ENCODE measurements around the gene CYB5B. TPM values are rescaled to one million over a fixed set of nuclear protein-coding genes. Genes with fewer than 3 reads are reported as not detected.
A peak's percentile ranks its signal among the peaks of the same experiment; 100 is the strongest.

Gene CYB5B
- total RNA-seq, 1 donor from 2014 or later, result 104 TPM

- Mint-ChIP-seq H3K9me3 (ENCODE audit: low read depth) (peaks cover 8% of the 10 kb centered on the region), H3K27ac (no peak overlapping the region), H3K27me3 (no peaks in the 10 kb centered on the region), H3K36me3 (ENCODE audit: insufficient read depth) (peaks cover 37% of the 10 kb centered on the region), H3K4me1 (ENCODE audit: low read depth) (peaks cover 13% of the 10 kb centered on the region), H3K4me3 (ENCODE audit: low read depth) (no peak overlapping the region)
- TF ChIP-seq CTCF (IDR thresholded peaks at IDR 0.05; ENCODE audit: unreplicated experiment), result no peak
- no peak for DNase-seq (ENCODE audit: low spot score, unreplicated experiment)
These were observed 7.6 kb downstream of the CYB5B start for GRCh38 chr16:69431948-69432468.

GRCh38 chr16:69434066-69434465, 9.6 kb downstream of the CYB5B start:
- no peak for DNase-seq (ENCODE audit: low spot score, unreplicated experiment)
- Mint-ChIP-seq H3K9me3 (ENCODE audit: low read depth) (peaks cover 4% of the 10 kb centered on the region), H3K27me3 (no peaks in the 10 kb centered on the region), H3K36me3 (ENCODE audit: insufficient read depth) (peaks cover 28% of the 10 kb centered on the region), H3K4me1 (ENCODE audit: low read depth) (peaks cover 13% of the 10 kb centered on the region), H3K27ac (no peak overlapping the region), H3K4me3 (ENCODE audit: low read depth) (no peak overlapping the region)
- no peak for TF ChIP-seq CTCF (IDR thresholded peaks at IDR 0.05; ENCODE audit: unreplicated experiment)

- peaks cover 3% of the 10 kb centered on the region for H3K9me3 Mint-ChIP-seq (ENCODE audit: low read depth)
- H3K4me1 Mint-ChIP-seq (ENCODE audit: low read depth), result peaks cover 13% of the 10 kb centered on the region
- no peak for TF ChIP-seq CTCF (IDR thresholded peaks at IDR 0.05; ENCODE audit: unreplicated experiment)
- peak overlapping the region; percentile 54 for H3K27ac Mint-ChIP-seq
- no peak overlapping the region for H3K4me3 Mint-ChIP-seq (ENCODE audit: low read depth)
- H3K36me3 Mint-ChIP-seq (ENCODE audit: insufficient read depth), result peaks cover 19% of the 10 kb centered on the region
- H3K27me3 Mint-ChIP-seq, result no peaks in the 10 kb centered on the region
- no peak for DNase-seq (ENCODE audit: low spot score, unreplicated experiment)
These were observed 11.8 kb downstream of the CYB5B start for GRCh38 chr16:69435977-69436820.

- Mint-ChIP-seq H3K4me1 (ENCODE audit: low read depth) (peaks cover 13% of the 10 kb centered on the region), H3K36me3 (ENCODE audit: insufficient read depth) (peaks cover 15% of the 10 kb centered on the region), H3K27me3 (no peaks in the 10 kb centered on the region), H3K27ac (no peak overlapping the region), H3K4me3 (ENCODE audit: low read depth) (no peak overlapping the region), H3K9me3 (ENCODE audit: low read depth) (peaks cover 3% of the 10 kb centered on the region)
- no peak for DNase-seq (ENCODE audit: low spot score, unreplicated experiment)
- TF ChIP-seq CTCF (IDR thresholded peaks at IDR 0.05; ENCODE audit: unreplicated experiment), result no peak
These were observed 12.5 kb downstream of the CYB5B start for GRCh38 chr16:69436896-69437295.

- no peak for TF ChIP-seq CTCF (IDR thresholded peaks at IDR 0.05; ENCODE audit: unreplicated experiment)
- Mint-ChIP-seq H3K4me1 (ENCODE audit: low read depth) (peaks cover 13% of the 10 kb centered on the region), H3K36me3 (ENCODE audit: insufficient read depth) (peaks cover 9% of the 10 kb centered on the region), H3K4me3 (ENCODE audit: low read depth) (no peak overlapping the region), H3K27me3 (no peaks in the 10 kb centered on the region), H3K9me3 (ENCODE audit: low read depth) (peaks cover 3% of the 10 kb centered on the region), H3K27ac (no peak overlapping the region)
- DNase-seq (ENCODE audit: low spot score, unreplicated experiment), result no peak
These were observed 14.0 kb downstream of the CYB5B start for GRCh38 chr16:69438465-69438864.
